ENCODE results near the gene MBTPS1. TPM values are rescaled to one million over a fixed set of nuclear protein-coding genes. Genes with fewer than 3 reads are reported as not detected.

Gene MBTPS1
- total and polyA plus RNA-seq, 8 donors, result 21.4 to 112 (median 56.1) TPM

DNA sequence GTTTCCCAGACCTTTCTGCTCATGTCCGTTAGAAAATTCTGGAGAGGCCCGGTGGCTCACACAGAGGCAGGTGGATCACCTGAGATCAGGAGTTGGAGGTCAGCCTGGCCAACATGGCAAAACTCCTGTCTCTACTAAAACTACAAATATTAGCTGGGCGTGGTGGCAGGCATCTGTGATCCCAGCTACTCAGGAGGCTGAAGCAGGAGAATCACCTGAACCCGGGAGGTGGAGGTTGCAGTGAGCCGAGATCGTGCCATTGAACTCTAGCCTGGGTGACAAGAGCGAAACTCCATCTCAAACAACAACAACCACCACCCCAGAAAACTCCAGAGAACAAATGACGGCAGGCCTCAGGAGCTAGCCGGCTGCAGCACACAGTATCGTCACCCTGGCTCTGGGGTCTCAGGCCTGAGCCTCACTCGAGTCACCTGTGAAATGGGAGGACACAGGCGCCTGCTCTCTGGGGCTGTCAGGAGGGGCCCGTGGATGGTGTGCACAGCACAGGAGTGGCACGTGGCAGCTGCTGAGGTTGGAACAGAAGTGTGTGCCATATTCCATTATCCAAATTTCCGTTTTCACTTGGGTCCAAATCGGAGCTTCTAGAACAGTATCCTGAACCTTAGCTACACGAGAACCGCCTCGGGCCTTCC lies 70.8 kb downstream of the MBTPS1 start:
- Histone ChIP-seq H3K4me3 (no peak overlapping the region), H3K27me3 (peaks cover 0 to 46% (median 12%) of the 10 kb centered on the region in 3 donors), H3K4me1 (peaks cover 0 to 18% (median 11%) of the 10 kb centered on the region in 4 donors), H3K27ac (no peak overlapping the region), H3K36me3 (peaks cover 0 to 38% (median 27%) of the 10 kb centered on the region in 4 donors), H3K9me3 (no peaks in the 10 kb centered on the region)
- intact Hi-C loops (cut with DNase I; ENCODE audit: low total_unique reads), result loop anchor here (10.0 kb wide), 1 partner anchor 71 kb away; no protein-coding TSS in a partner anchor
- WGBS, 5 donors, result 83 to 95% (median 91%) methylated on average over 18 to 19 of the region's 19 CpGs
- no peak for DNase-seq
- no peak for TF ChIP-seq POLR2A (IDR thresholded peaks at IDR 0.05)

DNA sequence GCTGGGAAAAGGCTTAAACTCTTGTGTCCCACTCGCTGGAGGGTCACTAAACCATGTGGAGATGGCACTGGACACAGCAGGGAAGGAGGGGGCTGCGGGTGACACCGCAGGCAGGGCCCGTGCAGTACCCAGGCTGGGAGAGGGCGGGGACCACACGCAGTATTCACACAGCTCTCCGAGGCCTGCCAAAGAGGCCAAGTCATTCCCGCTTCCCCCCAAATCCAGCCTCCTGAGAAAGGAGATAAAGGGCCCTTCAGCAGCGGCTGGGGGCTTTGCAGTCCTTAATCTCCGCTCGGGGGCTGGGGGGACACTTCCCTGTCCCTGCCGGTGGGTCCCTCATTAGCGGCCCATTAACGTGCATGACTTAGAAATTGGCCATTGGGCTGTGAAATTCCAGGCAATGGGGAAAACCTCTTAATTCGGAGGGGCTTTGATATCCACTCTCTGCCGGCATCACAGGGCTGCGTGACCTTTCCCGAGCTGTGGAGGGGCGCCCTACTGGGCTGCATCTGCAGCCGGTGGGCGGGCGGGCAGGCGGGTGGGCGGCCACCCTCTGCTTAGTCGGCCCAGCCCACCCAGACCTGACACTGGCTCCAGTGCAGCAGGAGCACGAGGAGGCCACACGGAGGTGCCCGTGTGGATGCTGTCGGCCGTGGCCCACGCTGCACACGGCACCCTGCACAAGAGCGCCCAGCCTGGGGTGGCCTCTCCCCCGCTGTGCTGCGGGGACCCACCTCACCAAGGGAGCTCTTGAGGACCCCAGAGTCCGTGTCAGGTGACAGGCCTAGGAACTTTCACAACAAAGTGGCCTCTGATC lies 71.5 kb downstream of the MBTPS1 start:
- TF ChIP-seq POLR2A (IDR thresholded peaks at IDR 0.05), result no peak
- no peak for TF ChIP-seq EP300 (IDR thresholded peaks at IDR 0.05)
- peaks cover 0 to 18% (median 11%) of the 10 kb centered on the region in 4 donors for H3K4me1 ChIP-seq
- WGBS, 5 donors, result 50 to 62% (median 58%) methylated on average over 19 to 36 of the region's 36 CpGs
- peaks cover 0 to 50% (median 12%) of the 10 kb centered on the region in 3 donors for H3K27me3 ChIP-seq
- H3K9me3 ChIP-seq, result no peaks in the 10 kb centered on the region
- peaks cover 0 to 33% (median 23%) of the 10 kb centered on the region in 4 donors for H3K36me3 ChIP-seq
- H3K4me3 ChIP-seq, result no peak overlapping the region
- H3K27ac ChIP-seq, result no peak overlapping the region
- DNase-seq, result no peak
- intact Hi-C loops (cut with DNase I; ENCODE audit: low total_unique reads), result loop anchor here (10.0 kb wide), 1 partner anchor 70 kb away; no protein-coding TSS in a partner anchor

DNA sequence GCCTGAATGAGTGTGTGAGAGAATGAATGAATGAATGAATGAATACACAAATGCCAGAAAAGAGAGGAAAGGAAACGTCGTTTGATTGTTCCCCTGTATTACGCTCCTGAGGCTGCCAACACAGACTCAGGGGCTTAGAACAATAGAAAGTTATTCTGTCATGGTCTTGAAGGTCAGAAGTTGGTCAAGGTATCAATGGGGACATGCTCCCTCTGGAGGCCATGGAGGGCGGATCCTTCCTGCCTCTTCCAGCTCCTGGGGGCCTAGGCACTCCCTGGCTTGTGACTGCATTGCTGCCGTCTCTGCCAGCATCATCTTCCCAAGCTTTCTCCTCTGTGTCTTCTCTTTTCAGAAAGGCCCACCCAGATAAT lies 72.6 kb downstream of the MBTPS1 start:
- Histone ChIP-seq H3K4me1 (peaks cover 0 to 18% (median 9%) of the 10 kb centered on the region in 4 donors), H3K27ac (no peak overlapping the region), H3K9me3 (no peaks in the 10 kb centered on the region), H3K4me3 (no peak overlapping the region), H3K36me3 (peaks cover 0 to 21% (median 12%) of the 10 kb centered on the region in 4 donors), H3K27me3 (peaks cover 0 to 56% (median 12%) of the 10 kb centered on the region in 3 donors)
- 33 to 54% (median 44%) methylated on average over 5 of the region's 5 CpGs for WGBS, 5 donors
- intact Hi-C loops (cut with DNase I; ENCODE audit: low total_unique reads), result loop anchor here (10.0 kb wide), 1 partner anchor 69 kb away; no protein-coding TSS in a partner anchor
- TF ChIP-seq POLR2A (IDR thresholded peaks at IDR 0.05), result no peak
- TF ChIP-seq, protein P1, sequence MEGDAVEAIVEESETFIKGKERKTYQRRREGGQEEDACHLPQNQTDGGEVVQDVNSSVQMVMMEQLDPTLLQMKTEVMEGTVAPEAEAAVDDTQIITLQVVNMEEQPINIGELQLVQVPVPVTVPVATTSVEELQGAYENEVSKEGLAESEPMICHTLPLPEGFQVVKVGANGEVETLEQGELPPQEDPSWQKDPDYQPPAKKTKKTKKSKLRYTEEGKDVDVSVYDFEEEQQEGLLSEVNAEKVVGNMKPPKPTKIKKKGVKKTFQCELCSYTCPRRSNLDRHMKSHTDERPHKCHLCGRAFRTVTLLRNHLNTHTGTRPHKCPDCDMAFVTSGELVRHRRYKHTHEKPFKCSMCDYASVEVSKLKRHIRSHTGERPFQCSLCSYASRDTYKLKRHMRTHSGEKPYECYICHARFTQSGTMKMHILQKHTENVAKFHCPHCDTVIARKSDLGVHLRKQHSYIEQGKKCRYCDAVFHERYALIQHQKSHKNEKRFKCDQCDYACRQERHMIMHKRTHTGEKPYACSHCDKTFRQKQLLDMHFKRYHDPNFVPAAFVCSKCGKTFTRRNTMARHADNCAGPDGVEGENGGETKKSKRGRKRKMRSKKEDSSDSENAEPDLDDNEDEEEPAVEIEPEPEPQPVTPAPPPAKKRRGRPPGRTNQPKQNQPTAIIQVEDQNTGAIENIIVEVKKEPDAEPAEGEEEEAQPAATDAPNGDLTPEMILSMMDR (IDR thresholded peaks at IDR 0.05), result no peak
- no peak for TF ChIP-seq EP300 (IDR thresholded peaks at IDR 0.05)
- no peak for TF ChIP-seq POLR2AphosphoS5 (IDR thresholded peaks at IDR 0.05)
- DNase-seq, result peak in 1 of 2 donors; percentile 40

DNA sequence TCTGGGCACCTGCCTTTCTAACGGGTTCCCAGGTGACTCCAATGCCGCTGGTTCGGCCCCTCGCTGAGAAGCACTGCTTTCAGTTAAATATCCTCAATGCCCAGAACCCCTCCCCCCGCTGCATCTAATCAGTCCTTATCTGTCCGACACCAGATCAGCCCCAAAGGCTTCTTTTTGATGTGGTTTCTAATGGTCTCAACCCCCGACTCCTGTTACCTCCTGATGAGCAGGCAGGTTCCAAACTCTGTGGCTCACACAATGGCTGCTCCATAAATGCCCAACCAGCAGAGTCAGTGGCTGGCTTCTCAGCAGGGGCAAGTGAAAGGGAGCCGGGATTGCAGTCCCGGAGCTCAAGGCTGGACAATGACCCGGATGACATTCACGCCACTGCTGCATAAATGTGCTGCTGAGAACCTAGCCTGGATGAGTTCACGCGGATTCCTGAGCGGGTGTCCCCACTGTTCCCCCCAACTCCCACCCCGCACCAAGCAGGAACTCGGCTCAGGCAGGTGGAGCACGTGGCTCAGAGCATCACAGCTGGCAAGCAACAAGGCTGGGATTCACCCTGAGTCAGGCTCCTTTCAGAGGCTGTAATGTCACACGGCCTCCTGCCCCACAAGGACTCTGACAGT lies 73.1 kb downstream of the MBTPS1 start:
- peaks cover 0 to 56% (median 12%) of the 10 kb centered on the region in 3 donors for H3K27me3 ChIP-seq
- DNase-seq, result peak in 1 of 2 donors; percentile 23
- H3K9me3 ChIP-seq, result no peaks in the 10 kb centered on the region
- intact Hi-C loops (cut with DNase I; ENCODE audit: low total_unique reads), result loop anchor here (10.0 kb wide), 1 partner anchor 69 kb away; no protein-coding TSS in a partner anchor
- H3K4me3 ChIP-seq, result no peak overlapping the region
- H3K36me3 ChIP-seq, result peaks cover 0 to 16% (median 7%) of the 10 kb centered on the region in 4 donors
- TF ChIP-seq, protein P1 (IDR thresholded peaks at IDR 0.05), result no peak
- TF ChIP-seq POLR2AphosphoS5 (IDR thresholded peaks at IDR 0.05) (no peak), EP300 (IDR thresholded peaks at IDR 0.05) (no peak), POLR2A (IDR thresholded peaks at IDR 0.05) (no peak)
- H3K27ac ChIP-seq, result no peak overlapping the region
- 27 to 48% (median 31%) methylated on average over 13 to 18 of the region's 18 CpGs for WGBS, 5 donors
- H3K4me1 ChIP-seq, result peaks cover 0 to 13% (median 5%) of the 10 kb centered on the region in 4 donors

All from stomach (tissue), 9 donors.